ENCODE results near the gene DPEP2NB.

DNA sequence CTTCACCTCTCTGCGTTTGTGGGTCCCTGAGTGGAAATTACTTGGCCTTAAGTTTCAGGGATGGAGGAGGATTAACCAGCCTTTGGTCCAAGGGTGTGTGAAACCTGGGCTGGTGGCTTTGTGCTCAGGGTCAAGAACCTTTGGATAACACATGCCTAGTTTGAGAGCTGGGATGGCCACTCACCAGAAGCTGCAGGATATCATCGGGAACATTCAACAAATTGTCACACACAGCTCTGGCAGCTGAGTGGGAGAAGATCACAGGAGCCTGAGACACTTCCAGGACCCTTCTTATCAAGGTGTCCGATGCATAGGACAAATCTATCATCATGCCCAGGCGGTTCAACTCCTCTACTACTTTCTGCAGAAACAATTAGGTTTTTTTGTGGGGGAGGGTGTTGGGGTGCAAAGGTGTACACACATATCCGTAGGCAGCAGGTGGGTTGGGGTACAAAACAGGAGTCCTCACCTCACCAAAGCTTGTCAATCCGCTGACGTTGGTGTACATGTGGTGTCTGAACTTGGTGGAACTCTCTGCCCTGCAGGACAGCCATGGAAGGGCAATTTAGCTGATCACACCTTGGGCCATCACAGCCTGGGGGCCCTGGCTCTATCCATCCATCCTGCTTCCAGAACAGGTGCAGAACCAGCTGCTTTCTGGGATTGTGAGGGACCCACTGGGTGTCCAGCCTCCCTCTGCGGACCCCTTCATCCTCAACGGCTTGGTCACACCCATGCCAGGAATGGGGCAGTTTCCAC is 38.1 kb downstream of the DPEP2NB start:
- TF ChIP-seq, protein P1, sequence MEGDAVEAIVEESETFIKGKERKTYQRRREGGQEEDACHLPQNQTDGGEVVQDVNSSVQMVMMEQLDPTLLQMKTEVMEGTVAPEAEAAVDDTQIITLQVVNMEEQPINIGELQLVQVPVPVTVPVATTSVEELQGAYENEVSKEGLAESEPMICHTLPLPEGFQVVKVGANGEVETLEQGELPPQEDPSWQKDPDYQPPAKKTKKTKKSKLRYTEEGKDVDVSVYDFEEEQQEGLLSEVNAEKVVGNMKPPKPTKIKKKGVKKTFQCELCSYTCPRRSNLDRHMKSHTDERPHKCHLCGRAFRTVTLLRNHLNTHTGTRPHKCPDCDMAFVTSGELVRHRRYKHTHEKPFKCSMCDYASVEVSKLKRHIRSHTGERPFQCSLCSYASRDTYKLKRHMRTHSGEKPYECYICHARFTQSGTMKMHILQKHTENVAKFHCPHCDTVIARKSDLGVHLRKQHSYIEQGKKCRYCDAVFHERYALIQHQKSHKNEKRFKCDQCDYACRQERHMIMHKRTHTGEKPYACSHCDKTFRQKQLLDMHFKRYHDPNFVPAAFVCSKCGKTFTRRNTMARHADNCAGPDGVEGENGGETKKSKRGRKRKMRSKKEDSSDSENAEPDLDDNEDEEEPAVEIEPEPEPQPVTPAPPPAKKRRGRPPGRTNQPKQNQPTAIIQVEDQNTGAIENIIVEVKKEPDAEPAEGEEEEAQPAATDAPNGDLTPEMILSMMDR (IDR thresholded peaks at IDR 0.05): no peak
- TF ChIP-seq POLR2A (IDR thresholded peaks at IDR 0.05): no peak
